ENCODE results near the gene CCDC93.

CCDC93 gene

GRCh38 chr2:117921520-117921919 lies 92.3 kb downstream of the CCDC93 start:
- no peak for DNase-seq (ENCODE audit: low read depth in 1 of 2, low spot score in 1 of 2)

GRCh38 chr2:117918608-117919007 lies 95.3 kb downstream of the CCDC93 start:
- no peak for DNase-seq (ENCODE audit: low read depth in 1 of 2, low spot score in 1 of 2)

- no peak for DNase-seq (ENCODE audit: low read depth in 1 of 2, low spot score in 1 of 2)
Measured at GRCh38 chr2:117917223-117917917, 96.5 kb downstream of the CCDC93 start.

- DNase-seq (ENCODE audit: low read depth in 1 of 2, low spot score in 1 of 2) = no peak
Measured at GRCh38 chr2:117902933-117903332, 110.9 kb downstream of the CCDC93 start.

- no peak for DNase-seq (ENCODE audit: low read depth in 1 of 2, low spot score in 1 of 2)
Measured at GRCh38 chr2:117888897-117889296, 125.0 kb downstream of the CCDC93 start.

GRCh38 chr2:117885308-117885707 lies 128.6 kb downstream of the CCDC93 start:
- no peak for DNase-seq (ENCODE audit: low read depth in 1 of 2, low spot score in 1 of 2)

- no peak for DNase-seq (ENCODE audit: low read depth in 1 of 2, low spot score in 1 of 2)
Measured at GRCh38 chr2:117879003-117879402, 134.9 kb downstream of the CCDC93 start.

GRCh38 chr2:117875786-117876185 lies 138.1 kb downstream of the CCDC93 start:
- no peak for DNase-seq (ENCODE audit: low read depth in 1 of 2, low spot score in 1 of 2)
